Activated CD8-positive, alpha-beta memory T cell treated with anti-CD3 and anti-CD28 coated beads for 36 hours (primary cell): Measurements from ENCODE around the gene GTF2I. TPM values are rescaled to one million over a fixed set of nuclear protein-coding genes. Genes with fewer than 3 reads are reported as not detected.
"Not testable (repeated sequence)": the region's sequence is repeated elsewhere in the genome, so short reads cannot be mapped to it uniquely, and the experiment has no call there.

Experiments used
- CTCF ChIA-PET: fragments of 350-600 bp; sonication (Branson Sonifier 250); formaldehyde crosslinking; loops from one replicate; lab custom pipeline; 2021; ENCODE audit warnings: antibody characterized with exemption; lab: Charles Lee
- POLR2A ChIA-PET: fragments of 350-600 bp; sonication (Branson Sonifier 250); formaldehyde crosslinking; loops from one replicate; lab custom pipeline; 2021; ENCODE audit warnings: antibody characterized with exemption; lab: Charles Lee
- total RNA-seq, 2 experiments: library from RNA; stranded (reverse); gene quantifications; one replicate each; pipeline ENCODE4 v1.2.3, GENCODE V29; 2021

The GTF2I gene
- 100 to 1,000 TPM; 168 TPM for total RNA-seq

DNA sequence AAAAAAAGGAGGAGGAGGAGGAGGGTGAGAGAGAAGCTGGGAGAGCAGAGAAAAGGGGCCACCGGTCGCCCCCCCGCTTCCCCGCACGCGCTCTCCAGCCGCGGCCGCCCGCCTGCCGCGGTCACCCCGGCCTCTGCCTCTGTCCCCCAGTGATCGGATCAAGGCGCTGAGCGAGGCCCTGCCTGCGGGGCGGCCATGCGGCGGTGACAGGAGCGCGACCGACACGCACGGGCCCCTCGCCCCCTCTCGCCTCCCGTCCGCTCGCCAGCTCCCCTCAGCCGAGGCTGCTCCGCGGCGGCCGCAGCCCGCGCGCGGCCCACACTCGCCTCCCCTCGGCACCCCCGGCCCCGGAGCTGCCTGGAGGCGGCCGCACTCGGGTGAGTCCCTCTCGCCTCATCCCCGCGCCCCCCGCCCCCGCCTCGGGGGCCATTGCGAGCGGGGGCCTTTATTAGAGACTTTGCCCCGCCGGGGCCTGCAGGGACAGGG, at the start of gene GTF2I:
Gene GTF2I, plus strand, starts transcription at position 27 of the 486 bp plus-strand sequence. CDS start 31,411 bp downstream, outside the sequence.
- CTCF ChIA-PET = no interaction called here
- POLR2A ChIA-PET = interaction anchor here (0.6 to 0.7 kb wide), 4 partner anchors 35 to 444 kb away, joined by 3 to 10 read pairs (median 6); no protein-coding TSS in a partner anchor

GRCh38 chr7:74612015-74612829, 45.3 kb upstream of the GTF2I start:
- POLR2A ChIA-PET = interaction anchor here (0.9 kb wide), 1 partner anchor 7 kb away, joined by 14 read pairs; no protein-coding TSS in a partner anchor
- CTCF ChIA-PET = no interaction called here

- ChIA-PET POLR2A (no interaction called here), CTCF (no interaction called here)
Observed at GRCh38 chr7:74615933-74616780, 41.4 kb upstream of the GTF2I start.

DNA sequence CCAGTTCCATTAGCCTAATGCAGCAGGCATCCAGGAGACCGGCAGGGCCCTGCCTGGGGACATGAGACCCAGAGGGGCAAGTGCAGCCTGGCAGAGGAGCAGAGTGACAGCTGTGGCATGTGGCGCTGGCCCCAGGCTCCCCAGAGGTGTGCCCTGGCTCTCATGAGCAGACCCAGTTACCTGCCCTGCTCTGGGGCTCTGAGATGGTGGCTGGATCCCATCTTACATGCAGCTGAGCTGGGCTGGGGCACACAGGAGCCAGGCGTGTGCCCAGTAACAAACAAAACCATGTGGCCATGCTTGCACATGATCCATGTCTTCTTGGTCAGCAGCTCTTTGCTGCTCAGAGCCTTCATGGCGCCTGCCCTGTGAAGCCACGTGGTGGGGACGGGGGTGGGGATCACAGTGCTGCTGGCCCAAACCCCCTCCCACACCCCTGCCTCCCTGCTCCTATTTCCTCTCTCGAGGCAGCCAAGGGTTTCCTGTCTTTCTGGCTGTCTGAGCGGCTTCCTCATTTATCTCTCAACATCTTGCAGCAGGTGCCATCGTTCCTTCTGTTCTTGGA, 40.3 kb upstream of the GTF2I start:
- POLR2A ChIA-PET = interaction anchor here (0.5 kb wide), 1 partner anchor 40 kb away, joined by 3 read pairs; the partner anchor contains the start of gene GTF2I
- CTCF ChIA-PET = interaction anchor here (0.8 to 0.9 kb wide), 2 partner anchors 11 to 29 kb away, joined by 3 read pairs; no protein-coding TSS in a partner anchor

GRCh38 chr7:74619235-74619860, 38.2 kb upstream of the GTF2I start:
- POLR2A ChIA-PET = no interaction called here
- CTCF ChIA-PET = interaction anchor here (0.7 kb wide), 1 partner anchor 1469 kb away, joined by 3 read pairs; no protein-coding TSS in a partner anchor

- ChIA-PET CTCF (interaction anchor here (0.6 kb wide), 2 partner anchors 20 to 1169 kb away, joined by 3 to 4 read pairs; no protein-coding TSS in a partner anchor), POLR2A (no interaction called here)
Observed at GRCh38 chr7:74622228-74622749, 35.2 kb upstream of the GTF2I start.

- POLR2A ChIA-PET = no interaction called here
- CTCF ChIA-PET = interaction anchor here (0.6 kb wide), 1 partner anchor 19 kb away, joined by 3 read pairs; no protein-coding TSS in a partner anchor
Observed at GRCh38 chr7:74623135-74623534, 34.4 kb upstream of the GTF2I start.

DNA sequence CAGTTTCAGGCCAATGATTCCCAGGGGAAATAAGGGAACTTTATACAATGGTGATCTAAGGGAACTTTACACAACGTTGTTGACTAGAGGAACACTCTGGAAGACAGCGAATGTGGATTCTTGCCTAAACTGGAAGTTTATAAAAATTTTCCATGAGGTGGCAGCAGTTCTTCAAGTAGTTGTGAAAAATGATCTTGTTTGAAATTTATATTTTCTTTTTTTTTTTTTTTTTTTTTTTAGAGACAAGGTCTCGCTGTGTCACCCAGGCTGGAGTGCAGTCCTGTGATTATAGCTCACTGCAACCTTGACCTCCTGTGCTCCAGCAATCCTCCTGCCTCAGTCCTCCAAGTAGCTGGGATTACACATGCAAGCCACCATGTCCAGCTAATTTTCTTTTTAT, 32.1 kb upstream of the GTF2I start:
- ChIA-PET CTCF (interaction anchor here (1.4 kb wide), 1 partner anchor 95 kb away, joined by 4 read pairs; no protein-coding TSS in a partner anchor), POLR2A (no interaction called here)

DNA sequence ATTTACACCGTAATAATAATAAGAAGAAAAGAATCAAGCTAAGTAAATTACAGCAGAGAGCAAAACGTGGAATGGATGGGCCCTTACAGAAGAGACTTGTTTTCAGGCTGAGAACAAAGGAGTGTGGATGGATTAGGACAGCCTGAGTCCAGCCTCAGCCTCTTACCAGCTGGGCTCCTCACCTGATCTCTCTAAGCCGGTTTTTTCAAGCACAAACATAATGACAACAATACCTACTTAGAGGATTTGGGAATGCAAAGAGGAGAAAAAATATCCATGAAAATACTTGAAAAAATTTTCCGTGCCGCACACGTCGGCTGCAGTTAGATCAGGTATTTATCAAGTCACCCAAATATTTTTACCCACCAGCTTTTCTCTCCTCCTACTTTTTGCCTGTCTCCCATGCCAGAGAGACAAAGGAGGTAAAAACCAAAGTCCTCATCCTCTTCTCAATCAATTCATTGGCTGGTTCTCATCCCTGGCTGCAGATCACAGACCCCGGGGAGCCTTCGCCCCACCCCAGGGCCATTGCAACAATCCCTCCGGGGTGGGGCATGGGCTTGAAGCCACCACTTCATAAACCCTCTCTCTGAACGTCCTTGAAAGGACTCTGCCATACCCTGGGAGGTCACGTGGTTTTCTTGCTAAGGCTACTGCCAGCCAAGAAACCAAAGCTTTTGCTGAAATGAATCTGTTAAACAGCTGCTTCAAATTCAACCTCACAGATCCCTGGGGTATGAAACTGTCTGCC, 29.7 kb upstream of the GTF2I start:
- ChIA-PET CTCF (interaction anchor here (0.9 kb wide), 1 partner anchor 11 kb away, joined by 3 read pairs; no protein-coding TSS in a partner anchor), POLR2A (interaction anchor here (0.5 kb wide), 1 partner anchor 26 kb away, joined by 3 read pairs; no protein-coding TSS in a partner anchor)

GRCh38 chr7:74632505-74632904, 25.0 kb upstream of the GTF2I start:
- ChIA-PET CTCF (no interaction called here), POLR2A (no interaction called here)

DNA sequence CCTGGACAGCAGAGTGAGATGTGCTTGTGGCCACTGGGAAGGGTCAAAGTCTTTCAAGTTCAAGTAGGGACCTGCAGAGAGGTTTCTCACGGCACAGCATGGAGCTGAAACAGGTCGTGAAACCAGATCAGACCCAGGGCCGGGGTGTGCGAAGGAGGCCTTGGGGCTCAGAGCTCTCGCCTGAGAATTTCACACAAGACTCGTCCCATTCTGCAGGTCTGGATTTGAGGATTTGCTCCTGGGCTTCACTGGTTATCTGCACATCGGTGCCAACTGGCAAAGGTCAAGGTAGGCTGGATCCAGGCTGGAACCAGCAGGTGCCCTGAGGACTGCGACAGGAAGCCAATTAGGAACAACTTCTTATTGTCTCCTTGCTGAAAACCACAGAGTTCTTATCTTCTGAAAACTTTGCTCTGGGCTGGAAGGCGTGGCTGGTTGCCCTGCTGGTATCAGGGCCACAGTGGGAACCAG, 24.0 kb upstream of the GTF2I start:
- CTCF ChIA-PET = no interaction called here
- POLR2A ChIA-PET = no interaction called here

DNA sequence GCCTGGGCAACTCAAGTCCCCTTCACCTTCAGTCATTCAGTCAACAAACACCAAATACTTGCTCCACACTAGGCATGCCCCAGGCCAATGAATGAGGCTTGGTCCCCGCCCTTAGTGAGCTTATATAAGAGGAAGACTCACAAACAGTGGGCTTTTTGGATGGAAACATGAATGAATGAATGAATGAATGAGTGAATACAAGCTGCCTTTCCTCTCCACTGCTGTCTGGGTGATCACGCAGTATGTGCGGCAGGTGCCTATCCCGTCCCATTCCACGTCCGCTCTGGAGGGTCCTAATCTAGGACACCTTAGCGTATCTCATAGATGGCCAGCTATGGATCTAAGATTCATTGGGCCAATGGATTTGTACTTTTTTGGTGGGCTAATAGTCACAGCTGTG, 19.8 kb upstream of the GTF2I start:
- ChIA-PET POLR2A (no interaction called here), CTCF (no interaction called here)

DNA sequence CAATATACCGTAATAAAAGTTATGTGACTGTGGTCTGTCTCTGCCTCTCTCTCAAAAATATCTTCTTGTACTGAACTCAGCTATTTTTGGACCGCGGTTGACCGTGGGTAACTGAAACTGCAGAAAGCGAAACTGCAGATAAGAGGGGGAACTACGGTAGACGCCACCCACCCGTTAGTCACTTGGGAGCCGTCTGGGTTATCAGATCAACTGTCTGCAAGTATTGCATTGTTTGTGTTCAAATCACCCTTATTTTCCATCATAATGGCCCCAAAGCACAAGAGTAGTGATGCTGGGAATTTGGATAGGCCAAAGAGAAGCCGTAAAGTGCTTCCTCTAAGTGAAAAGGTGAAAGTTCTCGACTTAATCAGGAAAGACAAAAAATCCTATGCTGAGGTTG, 7.5 kb upstream of the GTF2I start:
- POLR2A ChIA-PET, CTCF ChIA-PET: not testable (repeated sequence)

- POLR2A ChIA-PET = interaction anchor here (0.6 kb wide), 1 partner anchor 571 kb away, joined by 6 read pairs; no protein-coding TSS in a partner anchor
- CTCF ChIA-PET = not testable (repeated sequence)
Observed at GRCh38 chr7:74650493-74651132, 6.9 kb upstream of the GTF2I start.

DNA sequence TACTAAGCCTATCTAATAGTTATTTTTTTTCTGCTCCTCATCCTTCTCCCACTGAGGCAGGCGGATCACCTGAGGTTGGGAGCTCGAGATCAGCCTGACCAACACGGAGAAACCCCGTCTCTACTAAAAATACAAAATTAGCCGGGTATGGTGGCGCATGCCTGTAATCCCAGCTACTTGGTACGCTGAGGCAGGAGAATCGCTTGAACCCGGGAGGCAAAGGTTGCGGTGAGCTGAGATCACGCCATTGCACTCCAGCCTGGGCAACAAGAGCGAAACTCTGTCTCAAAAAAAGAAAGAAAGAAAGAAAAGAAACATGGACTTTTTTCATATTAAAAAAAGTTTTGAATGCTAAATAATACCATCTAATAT, 6.4 kb upstream of the GTF2I start:
- POLR2A ChIA-PET = interaction anchor here (0.6 kb wide), 1 partner anchor 571 kb away, joined by 6 read pairs; no protein-coding TSS in a partner anchor
- CTCF ChIA-PET = not testable (repeated sequence)

- ChIA-PET POLR2A (interaction anchor here (0.7 kb wide), 1 partner anchor 26 kb away, joined by 3 read pairs; no protein-coding TSS in a partner anchor), CTCF (no interaction called here)
Observed at GRCh38 chr7:74653686-74654181, 3.8 kb upstream of the GTF2I start.

DNA sequence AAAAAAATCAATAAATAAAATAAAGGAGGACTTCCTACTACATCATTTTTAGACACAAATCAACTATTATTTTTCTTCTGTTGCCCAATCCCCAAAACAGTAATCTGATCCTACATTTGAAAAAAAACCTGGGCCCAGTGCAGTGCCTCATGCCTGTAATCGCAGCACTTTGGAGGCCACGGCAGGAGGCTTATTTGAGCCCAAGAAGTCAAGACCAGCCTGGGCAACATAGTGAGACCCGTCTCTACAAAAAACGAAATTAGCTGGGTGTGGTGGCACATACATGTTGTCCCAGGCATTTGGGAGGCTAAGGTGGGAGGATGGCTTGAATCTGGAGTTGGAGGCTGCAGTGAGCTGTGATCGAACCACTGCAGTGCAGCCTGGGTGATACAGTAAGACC, 2.7 kb upstream of the GTF2I start:
- CTCF ChIA-PET = no interaction called here
- POLR2A ChIA-PET = interaction anchor here (0.5 to 0.7 kb wide), 3 partner anchors 13 to 27 kb away, joined by 3 to 4 read pairs (median 3); no protein-coding TSS in a partner anchor
